HepG2 (cell line): ENCODE measurements around the gene KAT7. TPM values are rescaled to one million over a fixed set of nuclear protein-coding genes. Genes with fewer than 3 reads are reported as not detected.

Experiments used
- EHMT2 ChIP-seq: fragments of 200-600 bp; sonication (generic); IDR thresholded peaks from 2 replicates; pipeline ENCODE4 v1.7.0; 2017; ENCODE audit warnings: antibody characterized with exemption, low read depth, low read length, borderline replicate concordance
- ELF4 ChIP-seq: sonication (generic); formaldehyde crosslinking; IDR thresholded peaks from 2 replicates; pipeline ENCODE4 v1.5.0; 2020; ENCODE audit warnings: missing genetic modification reagents, mild to moderate bottlenecking, moderate library complexity, borderline replicate concordance
- STAG1 ChIP-seq: sonication (generic); formaldehyde crosslinking; IDR thresholded peaks from 2 replicates; pipeline ENCODE4 v1.4.0; 2020; ENCODE audit warnings: missing genetic modification reagents
- TEAD3 ChIP-seq: optimal IDR thresholded peaks from 2 replicates; pipeline ENCODE3; 2016; ENCODE audit warnings: borderline replicate concordance
- TSC22D2 ChIP-seq: sonication (generic); formaldehyde crosslinking; IDR thresholded peaks from 2 replicates; pipeline ENCODE4 v1.5.1; 2020; ENCODE audit warnings: missing genetic modification reagents, mild to moderate bottlenecking, borderline replicate concordance
- ZNF232 ChIP-seq: sonication (generic); formaldehyde crosslinking; IDR thresholded peaks from 2 replicates; pipeline ENCODE4 v1.4.0; 2020; ENCODE audit warnings: missing genetic modification reagents, borderline replicate concordance
- ZNF790 ChIP-seq: sonication (generic); formaldehyde crosslinking; IDR thresholded peaks from 2 replicates; pipeline ENCODE4 v1.8.0; 2022; ENCODE audit warnings: missing genetic modification reagents, mild to moderate bottlenecking, borderline replicate concordance
- ZZZ3 ChIP-seq: sonication (generic); formaldehyde crosslinking; IDR thresholded peaks from 2 replicates; pipeline ENCODE4 v1.4.0; 2020; ENCODE audit warnings: missing genetic modification reagents, mild to moderate bottlenecking, borderline replicate concordance
- polyA plus RNA-seq, 8 experiments: library from polyadenylated mRNA; depleted of rRNA in 3 of 8; stranded (reverse) in 7 of 8; unstranded in 1 of 8; fragments of >200 nt; fragmentation: Illumina TruSeq in 4 of 8; extraction: Trizol in 4 of 8; gene quantifications; 2 replicates each; pipeline versions ENCODE4 v1.2.1 to v1.2.3, GENCODE V29; 2011 to 2016; ENCODE audit warnings: low read depth in 4 of 8, missing spikeins in 1 of 8, mixed read lengths in 1 of 8; ENCODE audit not compliant: insufficient read depth in 1 of 8
- total RNA-seq, 5 experiments: library from RNA; depleted of rRNA; stranded (reverse); fragments of >200 nt; fragmentation: Illumina TruSeq; extraction: Trizol; gene quantifications; 2 replicates each; pipeline ENCODE4 v1.2.3, GENCODE V29; 2016; ENCODE audit warnings: low read depth in 1 of 5
- TF ChIP-seq, protein P1 (sequence below): IDR thresholded peaks from 2 replicates; pipeline ENCODE4 v1.6.1; 2016; ENCODE audit warnings: low read depth, missing genetic modification reagents, missing compliant biosample characterization
- TF ChIP-seq, protein P2 (sequence below): sonication (generic); formaldehyde crosslinking; IDR thresholded peaks from 2 replicates; pipeline ENCODE4 v1.5.0; 2020; ENCODE audit warnings: mild to moderate bottlenecking, missing genetic modification reagents, moderate library complexity
- TF ChIP-seq, protein P3 (sequence below): sonication (generic); formaldehyde crosslinking; IDR thresholded peaks from 2 replicates; pipeline ENCODE4 v1.4.0; 2020; ENCODE audit warnings: mild to moderate bottlenecking, low read depth, missing genetic modification reagents
- TF ChIP-seq, protein P4 (sequence below): sonication (generic); formaldehyde crosslinking; IDR thresholded peaks from 2 replicates; pipeline ENCODE4 v1.4.0; 2020; ENCODE audit warnings: missing genetic modification reagents

The KAT7 gene
- total and polyA plus RNA-seq, 2 of the 13 experiments (the other 11 are each of a cell fraction or from before 2014, with no cell fraction given) = 21.2 to 39.2 TPM

DNA sequence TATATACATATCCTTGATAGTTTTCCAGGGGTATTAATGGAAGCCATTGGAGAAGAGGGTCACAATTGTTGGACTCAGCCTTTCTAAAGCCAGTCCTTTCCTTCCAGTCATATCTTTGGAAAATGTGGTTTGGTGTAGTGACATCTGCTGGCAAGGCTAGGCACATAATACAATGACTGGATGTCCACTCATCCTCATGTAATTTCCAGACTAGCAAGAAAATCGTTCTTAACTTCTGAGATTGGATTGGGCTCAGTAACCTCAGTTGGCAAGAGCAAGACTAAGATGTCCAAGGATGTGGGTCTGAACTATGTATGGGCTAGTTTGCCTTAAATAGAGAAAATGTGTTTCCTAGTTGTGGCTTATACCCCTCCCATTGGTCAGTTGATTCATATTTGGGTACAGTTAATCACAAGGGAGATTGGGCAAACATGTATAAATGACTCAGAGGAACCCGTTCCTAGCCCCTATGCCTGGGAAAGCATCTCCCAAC lies 8.7 kb upstream of the KAT7 start (continued):
- TF ChIP-seq, protein P1, sequence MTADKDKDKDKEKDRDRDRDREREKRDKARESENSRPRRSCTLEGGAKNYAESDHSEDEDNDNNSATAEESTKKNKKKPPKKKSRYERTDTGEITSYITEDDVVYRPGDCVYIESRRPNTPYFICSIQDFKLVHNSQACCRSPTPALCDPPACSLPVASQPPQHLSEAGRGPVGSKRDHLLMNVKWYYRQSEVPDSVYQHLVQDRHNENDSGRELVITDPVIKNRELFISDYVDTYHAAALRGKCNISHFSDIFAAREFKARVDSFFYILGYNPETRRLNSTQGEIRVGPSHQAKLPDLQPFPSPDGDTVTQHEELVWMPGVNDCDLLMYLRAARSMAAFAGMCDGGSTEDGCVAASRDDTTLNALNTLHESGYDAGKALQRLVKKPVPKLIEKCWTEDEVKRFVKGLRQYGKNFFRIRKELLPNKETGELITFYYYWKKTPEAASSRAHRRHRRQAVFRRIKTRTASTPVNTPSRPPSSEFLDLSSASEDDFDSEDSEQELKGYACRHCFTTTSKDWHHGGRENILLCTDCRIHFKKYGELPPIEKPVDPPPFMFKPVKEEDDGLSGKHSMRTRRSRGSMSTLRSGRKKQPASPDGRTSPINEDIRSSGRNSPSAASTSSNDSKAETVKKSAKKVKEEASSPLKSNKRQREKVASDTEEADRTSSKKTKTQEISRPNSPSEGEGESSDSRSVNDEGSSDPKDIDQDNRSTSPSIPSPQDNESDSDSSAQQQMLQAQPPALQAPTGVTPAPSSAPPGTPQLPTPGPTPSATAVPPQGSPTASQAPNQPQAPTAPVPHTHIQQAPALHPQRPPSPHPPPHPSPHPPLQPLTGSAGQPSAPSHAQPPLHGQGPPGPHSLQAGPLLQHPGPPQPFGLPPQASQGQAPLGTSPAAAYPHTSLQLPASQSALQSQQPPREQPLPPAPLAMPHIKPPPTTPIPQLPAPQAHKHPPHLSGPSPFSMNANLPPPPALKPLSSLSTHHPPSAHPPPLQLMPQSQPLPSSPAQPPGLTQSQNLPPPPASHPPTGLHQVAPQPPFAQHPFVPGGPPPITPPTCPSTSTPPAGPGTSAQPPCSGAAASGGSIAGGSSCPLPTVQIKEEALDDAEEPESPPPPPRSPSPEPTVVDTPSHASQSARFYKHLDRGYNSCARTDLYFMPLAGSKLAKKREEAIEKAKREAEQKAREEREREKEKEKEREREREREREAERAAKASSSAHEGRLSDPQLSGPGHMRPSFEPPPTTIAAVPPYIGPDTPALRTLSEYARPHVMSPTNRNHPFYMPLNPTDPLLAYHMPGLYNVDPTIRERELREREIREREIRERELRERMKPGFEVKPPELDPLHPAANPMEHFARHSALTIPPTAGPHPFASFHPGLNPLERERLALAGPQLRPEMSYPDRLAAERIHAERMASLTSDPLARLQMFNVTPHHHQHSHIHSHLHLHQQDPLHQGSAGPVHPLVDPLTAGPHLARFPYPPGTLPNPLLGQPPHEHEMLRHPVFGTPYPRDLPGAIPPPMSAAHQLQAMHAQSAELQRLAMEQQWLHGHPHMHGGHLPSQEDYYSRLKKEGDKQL (CRISPR knock-in tag) = no peak
- TF ChIP-seq TEAD3 (CRISPR knock-in tag) (peak; percentile 18), TSC22D2 (CRISPR knock-in tag) (no peak), ZZZ3 (CRISPR knock-in tag) (no peak), EHMT2 (no peak), ZNF232 (no peak), STAG1 (CRISPR knock-in tag) (peak; percentile 71), ELF4 (CRISPR knock-in tag) (no peak), ZNF790 (CRISPR knock-in tag) (no peak)
- TF ChIP-seq, protein P2, sequence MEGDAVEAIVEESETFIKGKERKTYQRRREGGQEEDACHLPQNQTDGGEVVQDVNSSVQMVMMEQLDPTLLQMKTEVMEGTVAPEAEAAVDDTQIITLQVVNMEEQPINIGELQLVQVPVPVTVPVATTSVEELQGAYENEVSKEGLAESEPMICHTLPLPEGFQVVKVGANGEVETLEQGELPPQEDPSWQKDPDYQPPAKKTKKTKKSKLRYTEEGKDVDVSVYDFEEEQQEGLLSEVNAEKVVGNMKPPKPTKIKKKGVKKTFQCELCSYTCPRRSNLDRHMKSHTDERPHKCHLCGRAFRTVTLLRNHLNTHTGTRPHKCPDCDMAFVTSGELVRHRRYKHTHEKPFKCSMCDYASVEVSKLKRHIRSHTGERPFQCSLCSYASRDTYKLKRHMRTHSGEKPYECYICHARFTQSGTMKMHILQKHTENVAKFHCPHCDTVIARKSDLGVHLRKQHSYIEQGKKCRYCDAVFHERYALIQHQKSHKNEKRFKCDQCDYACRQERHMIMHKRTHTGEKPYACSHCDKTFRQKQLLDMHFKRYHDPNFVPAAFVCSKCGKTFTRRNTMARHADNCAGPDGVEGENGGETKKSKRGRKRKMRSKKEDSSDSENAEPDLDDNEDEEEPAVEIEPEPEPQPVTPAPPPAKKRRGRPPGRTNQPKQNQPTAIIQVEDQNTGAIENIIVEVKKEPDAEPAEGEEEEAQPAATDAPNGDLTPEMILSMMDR (CRISPR knock-in tag) = peak; percentile 81
- TF ChIP-seq, protein P3, sequence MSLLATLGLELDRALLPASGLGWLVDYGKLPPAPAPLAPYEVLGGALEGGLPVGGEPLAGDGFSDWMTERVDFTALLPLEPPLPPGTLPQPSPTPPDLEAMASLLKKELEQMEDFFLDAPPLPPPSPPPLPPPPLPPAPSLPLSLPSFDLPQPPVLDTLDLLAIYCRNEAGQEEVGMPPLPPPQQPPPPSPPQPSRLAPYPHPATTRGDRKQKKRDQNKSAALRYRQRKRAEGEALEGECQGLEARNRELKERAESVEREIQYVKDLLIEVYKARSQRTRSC (CRISPR knock-in tag) = no peak
- TF ChIP-seq, protein P4, sequence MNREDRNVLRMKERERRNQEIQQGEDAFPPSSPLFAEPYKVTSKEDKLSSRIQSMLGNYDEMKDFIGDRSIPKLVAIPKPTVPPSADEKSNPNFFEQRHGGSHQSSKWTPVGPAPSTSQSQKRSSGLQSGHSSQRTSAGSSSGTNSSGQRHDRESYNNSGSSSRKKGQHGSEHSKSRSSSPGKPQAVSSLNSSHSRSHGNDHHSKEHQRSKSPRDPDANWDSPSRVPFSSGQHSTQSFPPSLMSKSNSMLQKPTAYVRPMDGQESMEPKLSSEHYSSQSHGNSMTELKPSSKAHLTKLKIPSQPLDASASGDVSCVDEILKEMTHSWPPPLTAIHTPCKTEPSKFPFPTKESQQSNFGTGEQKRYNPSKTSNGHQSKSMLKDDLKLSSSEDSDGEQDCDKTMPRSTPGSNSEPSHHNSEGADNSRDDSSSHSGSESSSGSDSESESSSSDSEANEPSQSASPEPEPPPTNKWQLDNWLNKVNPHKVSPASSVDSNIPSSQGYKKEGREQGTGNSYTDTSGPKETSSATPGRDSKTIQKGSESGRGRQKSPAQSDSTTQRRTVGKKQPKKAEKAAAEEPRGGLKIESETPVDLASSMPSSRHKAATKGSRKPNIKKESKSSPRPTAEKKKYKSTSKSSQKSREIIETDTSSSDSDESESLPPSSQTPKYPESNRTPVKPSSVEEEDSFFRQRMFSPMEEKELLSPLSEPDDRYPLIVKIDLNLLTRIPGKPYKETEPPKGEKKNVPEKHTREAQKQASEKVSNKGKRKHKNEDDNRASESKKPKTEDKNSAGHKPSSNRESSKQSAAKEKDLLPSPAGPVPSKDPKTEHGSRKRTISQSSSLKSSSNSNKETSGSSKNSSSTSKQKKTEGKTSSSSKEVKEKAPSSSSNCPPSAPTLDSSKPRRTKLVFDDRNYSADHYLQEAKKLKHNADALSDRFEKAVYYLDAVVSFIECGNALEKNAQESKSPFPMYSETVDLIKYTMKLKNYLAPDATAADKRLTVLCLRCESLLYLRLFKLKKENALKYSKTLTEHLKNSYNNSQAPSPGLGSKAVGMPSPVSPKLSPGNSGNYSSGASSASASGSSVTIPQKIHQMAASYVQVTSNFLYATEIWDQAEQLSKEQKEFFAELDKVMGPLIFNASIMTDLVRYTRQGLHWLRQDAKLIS = no peak
- TF ChIP-seq, all 625 proteins: peak for 8
